ENCODE data around the gene CKAP5. TPM values are rescaled to one million over a fixed set of nuclear protein-coding genes. Genes with fewer than 3 reads are reported as not detected.

The CKAP5 gene
- polyA plus RNA-seq, 1 donor (not counting 4 experiments of a cell fraction or from before 2014, with no cell fraction given), result 96.4 TPM

- Histone ChIP-seq H3K9ac (ENCODE audit: control insufficient read depth, extremely low read depth, insufficient read depth, low read length) (no peak overlapping the region), H3K4me3 (ENCODE audit: control insufficient read depth in 2 of 3, extremely low read depth in 1 of 3, insufficient read depth in 2 of 3, low read depth in 1 of 3, low read length in 3 of 3) (no peak overlapping the region), H4K20me1 (ENCODE audit: control insufficient read depth, extremely low read depth, insufficient read depth, low read length) (no peaks in the 10 kb centered on the region), H3K4me2 (ENCODE audit: control insufficient read depth, extremely low read depth, insufficient read depth, low read depth, low read length) (no peak overlapping the region), H3K4me1 (ENCODE audit: control insufficient read depth, extremely low read depth, insufficient read depth, low read length) (no peaks in the 10 kb centered on the region), H3K27me3 (ENCODE audit: control insufficient read depth, extremely low read depth, insufficient read depth, low read length) (no peaks in the 10 kb centered on the region), H3K27ac (ENCODE audit: control insufficient read depth, insufficient read depth, low read length) (no peak overlapping the region), H3K36me3 (ENCODE audit: control insufficient read depth in 2 of 2, extremely low read depth in 1 of 2, insufficient read depth in 2 of 2, low read length in 2 of 2) (peaks cover 5 to 10% of the 10 kb centered on the region in 2 experiments), H2AFZ (ENCODE audit: control insufficient read depth, low read length) (no peak overlapping the region), H3K79me2 (ENCODE audit: control insufficient read depth, insufficient read depth, low read length) (no peaks in the 10 kb centered on the region), H3K9me1 (ENCODE audit: control insufficient read depth, extremely low read depth, insufficient read depth, low read length) (no peaks in the 10 kb centered on the region), H3K9me3 (ENCODE audit: control insufficient read depth, low read depth, low read length) (no peaks in the 10 kb centered on the region)
- FAIRE-seq (no peak), DNase-seq (ENCODE audit: low read depth, low spot score) (no peak)
- TF ChIP-seq CTCF (optimal IDR thresholded peaks at IDR 0.05 in 1 of 3, IDR thresholded peaks at IDR 0.05 in 1 of 3, conservative IDR thresholded peaks at IDR 0.05 in 1 of 3; ENCODE audit: extremely low read depth in 1 of 3, insufficient read depth in 2 of 3, low read length in 3 of 3), result no peak
- no peak for TF ChIP-seq EZH2 (IDR thresholded peaks at IDR 0.05; ENCODE audit: low read length)
- dilution Hi-C loops (cut with MboI; ENCODE audit: extremely low pct_ligation_motif_present, low sequenced_read_pairs), result no loop called here
Observed at GRCh38 chr11:46886211-46886610, 40.1 kb upstream of the CKAP5 start.

GRCh38 chr11:46879056-46879585 is 33.0 kb upstream of the CKAP5 start:
- Histone ChIP-seq H3K4me3 (ENCODE audit: control insufficient read depth in 2 of 3, extremely low read depth in 1 of 3, insufficient read depth in 2 of 3, low read depth in 1 of 3, low read length in 3 of 3) (no peak overlapping the region), H2AFZ (ENCODE audit: control insufficient read depth, low read length) (no peak overlapping the region), H4K20me1 (ENCODE audit: control insufficient read depth, extremely low read depth, insufficient read depth, low read length) (no peaks in the 10 kb centered on the region), H3K9me1 (ENCODE audit: control insufficient read depth, extremely low read depth, insufficient read depth, low read length) (no peaks in the 10 kb centered on the region), H3K9ac (ENCODE audit: control insufficient read depth, extremely low read depth, insufficient read depth, low read length) (no peak overlapping the region), H3K4me2 (ENCODE audit: control insufficient read depth, extremely low read depth, insufficient read depth, low read depth, low read length) (no peak overlapping the region), H3K36me3 (ENCODE audit: control insufficient read depth in 2 of 2, extremely low read depth in 1 of 2, insufficient read depth in 2 of 2, low read length in 2 of 2) (peaks cover 2 to 4% of the 10 kb centered on the region in 2 experiments), H3K27ac (ENCODE audit: control insufficient read depth, insufficient read depth, low read length) (no peak overlapping the region), H3K9me3 (ENCODE audit: control insufficient read depth, low read depth, low read length) (no peaks in the 10 kb centered on the region), H3K4me1 (ENCODE audit: control insufficient read depth, extremely low read depth, insufficient read depth, low read length) (no peaks in the 10 kb centered on the region), H3K79me2 (ENCODE audit: control insufficient read depth, insufficient read depth, low read length) (no peaks in the 10 kb centered on the region), H3K27me3 (ENCODE audit: control insufficient read depth, extremely low read depth, insufficient read depth, low read length) (no peaks in the 10 kb centered on the region)
- no peak for DNase-seq (ENCODE audit: low read depth, low spot score)
- FAIRE-seq, result no peak
- TF ChIP-seq EZH2 (IDR thresholded peaks at IDR 0.05; ENCODE audit: low read length) (no peak), CTCF (optimal IDR thresholded peaks at IDR 0.05 in 1 of 3, IDR thresholded peaks at IDR 0.05 in 1 of 3, conservative IDR thresholded peaks at IDR 0.05 in 1 of 3; ENCODE audit: extremely low read depth in 1 of 3, insufficient read depth in 2 of 3, low read length in 3 of 3) (no peak)
- dilution Hi-C loops (cut with MboI; ENCODE audit: extremely low pct_ligation_motif_present, low sequenced_read_pairs), result no loop called here
